ENCODE results near the gene BPIFB2.

The BPIFB2 gene

DNA sequence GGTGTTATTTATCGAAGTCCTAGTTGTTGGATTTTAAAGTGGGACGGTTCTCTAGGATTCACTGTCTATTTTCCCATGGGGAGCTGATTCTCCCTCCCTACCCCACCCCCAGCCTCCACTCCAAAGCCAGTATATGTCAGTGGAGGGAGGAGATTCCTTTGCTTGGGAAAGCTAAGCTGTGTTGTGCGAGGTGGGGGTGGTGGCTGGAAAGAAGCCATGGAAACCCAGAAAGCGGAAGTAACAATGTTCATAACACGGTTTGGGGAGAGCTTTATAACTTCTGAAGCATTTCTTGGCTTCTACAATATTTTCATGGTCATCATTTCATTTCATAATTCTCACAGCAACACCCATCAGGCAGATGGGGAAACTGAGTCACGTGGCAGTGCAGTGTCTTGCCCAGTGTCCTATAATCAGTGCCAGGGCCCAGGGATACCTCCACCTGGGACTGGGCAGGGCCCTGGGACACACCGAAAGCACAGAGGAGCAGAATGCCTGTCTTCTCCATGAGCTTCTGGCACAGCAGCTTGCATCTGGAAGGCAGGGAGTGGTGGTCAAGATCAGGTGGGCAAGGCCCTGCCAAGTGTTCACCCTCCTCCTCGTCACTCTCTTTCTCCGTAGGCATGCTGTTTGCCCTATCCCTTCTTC, 7.8 kb upstream of the BPIFB2 start:
- intact Hi-C loops (cut with DNase I): no loop called here
- no peak for DNase-seq

DNA sequence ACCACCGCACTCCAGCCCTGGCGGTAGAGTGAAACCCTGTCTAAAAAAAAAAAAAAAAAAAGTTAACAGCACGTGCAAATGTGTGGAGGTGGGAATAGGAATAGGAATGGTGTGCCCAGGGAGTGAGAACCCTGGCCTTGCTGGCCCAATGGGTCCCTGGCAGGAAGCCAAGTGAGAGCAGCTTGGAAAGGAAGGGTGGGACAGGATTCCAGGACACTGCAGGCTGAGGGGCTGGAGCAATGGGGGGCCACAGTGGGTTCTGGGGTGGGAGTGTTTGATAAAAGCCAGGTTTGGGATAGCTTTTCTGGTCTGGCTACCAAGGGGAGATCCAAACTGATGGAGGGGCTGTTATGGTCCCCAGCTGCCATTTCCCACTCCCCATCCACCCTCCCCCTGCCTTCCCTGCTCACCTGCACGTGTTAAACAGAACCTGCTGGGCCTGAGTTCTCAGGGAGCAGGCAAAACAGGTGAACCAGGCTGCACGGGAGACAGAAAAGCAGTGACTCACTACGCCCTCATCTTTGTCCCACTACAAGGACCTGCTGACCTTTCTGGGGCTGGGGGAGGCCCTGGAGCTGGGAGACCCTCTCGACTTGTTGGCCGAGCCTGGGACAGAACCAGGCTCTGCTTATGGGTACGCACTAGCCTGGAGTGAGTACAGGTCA, 6.6 kb upstream of the BPIFB2 start:
- DNase-seq: no peak

DNA sequence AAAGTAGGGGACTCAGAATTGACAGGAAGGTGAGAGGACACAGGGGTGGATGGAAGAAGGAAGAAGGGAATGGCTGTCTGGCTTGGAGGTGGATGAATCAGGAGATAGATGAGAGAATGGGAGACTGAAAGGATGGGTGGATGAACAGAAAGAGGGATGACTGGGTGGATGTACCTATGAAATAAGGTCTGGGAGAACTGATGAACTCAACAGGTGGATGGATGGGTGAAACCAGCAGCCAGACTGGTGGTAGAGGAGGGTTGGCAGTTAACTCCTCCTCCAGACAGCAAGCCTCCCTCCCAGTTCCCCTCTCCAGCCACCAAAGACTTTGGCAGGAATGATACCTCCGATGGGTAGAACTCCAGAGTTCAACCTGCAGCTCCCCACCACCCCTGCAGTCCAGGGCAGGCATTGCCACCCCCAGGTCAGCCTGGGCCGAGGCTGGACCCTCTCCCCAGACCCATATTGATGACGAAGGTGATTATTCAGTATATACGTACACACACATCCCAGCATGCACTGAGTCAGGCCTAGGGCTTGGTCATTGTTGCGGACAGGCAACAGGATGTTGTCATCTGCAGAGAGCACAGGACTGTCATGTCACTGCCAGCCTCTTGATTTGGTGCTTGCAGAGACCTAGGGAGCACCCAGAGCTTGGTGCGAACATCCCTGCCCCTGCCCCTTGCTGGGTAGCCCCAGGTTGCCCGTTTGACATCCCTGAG, 5.3 kb upstream of the BPIFB2 start:
- intact Hi-C loops (cut with DNase I): no loop called here
- no peak for DNase-seq

More for the DNA sequence above, 6.6 kb upstream of the BPIFB2 start:
- intact Hi-C loops (cut with DNase I): no loop called here

DNA sequence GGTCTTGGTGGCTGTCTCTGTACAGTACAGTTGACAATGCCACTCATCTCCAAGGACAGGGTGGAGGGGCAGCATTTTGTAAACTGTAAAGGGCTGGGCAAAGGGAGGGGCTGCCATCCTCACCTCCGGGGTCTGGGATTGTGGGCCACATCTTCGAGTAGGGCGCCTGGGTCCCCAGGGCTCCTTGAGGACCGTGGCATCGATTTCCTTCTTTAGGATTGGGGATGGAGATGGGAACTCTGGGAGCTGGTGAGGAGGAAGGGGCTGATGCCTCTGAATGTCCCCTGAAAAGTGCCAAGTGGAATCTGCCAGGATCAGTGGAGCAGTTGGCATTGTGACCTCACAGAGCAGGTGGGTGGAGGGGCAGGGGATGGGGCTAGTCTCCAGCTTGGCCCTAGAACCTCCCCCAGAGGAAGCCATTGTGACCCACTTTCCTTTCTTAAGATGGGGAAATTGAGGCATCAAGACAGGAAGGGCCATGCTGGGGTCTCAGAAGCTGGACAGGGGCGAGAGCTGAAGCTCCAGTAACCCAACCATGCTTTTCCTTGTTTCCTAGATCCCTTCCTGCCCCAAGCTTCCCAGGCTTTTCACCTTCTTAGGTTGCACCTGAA, 3.3 kb upstream of the BPIFB2 start, which contains the start of gene SUN5:
SUN5 (minus strand) TSS at position 293 of the 611 bp plus-strand sequence; CDS start at position 200, 93 bp downstream.
- intact Hi-C loops (cut with DNase I): no loop called here
- no peak for DNase-seq

DNA sequence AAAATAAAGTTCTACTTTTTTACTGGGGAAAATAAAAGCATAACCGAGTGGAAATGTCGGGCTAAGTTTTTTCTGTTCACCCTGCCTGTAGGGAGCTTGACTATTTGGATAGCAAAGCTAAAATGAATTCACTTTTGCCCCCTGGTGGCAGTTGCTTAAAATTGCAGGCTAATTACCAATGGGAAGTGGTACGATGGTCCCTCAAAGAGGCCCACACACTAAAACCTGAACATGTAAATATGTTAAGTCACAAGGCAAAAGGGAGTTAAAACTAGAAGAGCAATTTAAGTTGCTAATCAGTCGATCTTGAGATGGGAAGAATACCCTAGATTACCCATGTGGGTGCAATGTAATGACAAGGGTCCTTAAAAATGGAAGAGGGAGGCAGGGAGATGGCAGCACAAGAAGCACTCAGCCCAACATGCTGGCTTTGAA, 2.4 kb upstream of the BPIFB2 start:
- no peak for DNase-seq
- intact Hi-C loops (cut with DNase I): no loop called here

DNA sequence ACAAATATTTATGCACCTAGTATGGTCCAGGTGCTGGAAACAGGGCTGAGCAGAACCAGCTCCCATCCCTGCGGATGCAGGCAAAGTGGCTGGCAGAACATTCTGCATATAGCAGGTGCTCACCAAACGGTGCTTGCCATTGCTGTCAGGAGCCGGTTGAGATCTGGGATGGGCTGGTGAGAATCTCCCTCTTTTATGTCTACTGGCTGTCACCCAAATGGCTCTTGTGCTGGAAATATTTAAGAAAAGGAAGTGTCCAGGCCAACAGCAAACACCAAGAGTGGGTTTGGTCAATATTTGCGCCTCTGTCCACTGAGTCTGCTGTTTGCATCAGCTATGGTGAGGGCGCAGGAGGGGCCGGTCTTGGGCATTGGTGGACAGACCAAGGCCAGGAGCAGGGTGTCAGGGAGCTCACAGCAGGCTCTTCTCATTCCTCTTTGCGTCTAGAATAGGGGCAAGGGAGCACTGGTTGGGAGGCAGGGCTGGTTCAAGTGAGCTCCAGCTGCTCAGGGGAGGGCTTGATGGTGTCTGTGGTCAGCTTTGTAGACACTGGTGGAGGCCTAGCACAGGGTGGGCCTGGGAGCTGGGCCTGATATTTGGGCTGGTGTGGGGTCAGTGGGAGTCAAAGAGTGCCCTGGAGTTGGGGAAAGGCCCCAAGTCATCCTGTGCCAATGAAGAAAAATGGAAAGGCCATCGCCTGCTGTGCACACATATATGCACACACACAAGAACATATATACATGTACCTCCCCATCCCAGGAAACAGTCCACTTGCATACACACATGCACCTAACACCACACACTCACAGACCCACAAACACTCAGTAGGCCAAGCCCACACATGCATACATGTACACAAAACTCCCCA, 1.4 kb upstream of the BPIFB2 start:
- DNase-seq: no peak
- intact Hi-C loops (cut with DNase I): no loop called here

DNA sequence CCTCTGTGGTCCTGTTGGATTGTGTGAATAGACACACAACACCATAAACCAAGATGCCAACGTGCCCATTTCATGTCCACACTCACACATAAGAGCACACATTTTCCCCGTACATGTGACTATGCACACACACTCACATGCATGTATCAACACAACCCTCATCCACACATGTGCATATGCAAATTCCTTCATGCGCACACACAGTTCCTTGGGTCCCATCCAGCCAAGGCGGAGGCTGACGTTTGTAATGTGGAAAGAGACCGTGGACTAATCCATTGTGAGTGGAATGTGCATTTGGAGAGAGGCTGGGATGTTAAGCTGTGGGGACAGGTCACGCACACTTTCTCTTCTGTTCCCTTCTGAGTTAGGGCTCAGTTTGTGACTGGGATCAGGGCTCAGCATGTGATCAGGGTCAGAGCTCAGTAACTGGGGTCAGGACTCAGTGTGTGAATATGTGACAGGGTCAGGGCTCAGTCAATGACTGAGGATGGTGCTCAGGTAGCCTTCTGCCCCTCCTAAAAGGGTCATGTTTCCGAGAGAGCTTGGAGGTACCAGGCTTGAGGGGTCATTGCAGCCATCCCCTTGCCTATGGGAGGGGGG, 628 bp upstream of the BPIFB2 start:
- no peak for DNase-seq
- intact Hi-C loops (cut with DNase I): no loop called here

DNA sequence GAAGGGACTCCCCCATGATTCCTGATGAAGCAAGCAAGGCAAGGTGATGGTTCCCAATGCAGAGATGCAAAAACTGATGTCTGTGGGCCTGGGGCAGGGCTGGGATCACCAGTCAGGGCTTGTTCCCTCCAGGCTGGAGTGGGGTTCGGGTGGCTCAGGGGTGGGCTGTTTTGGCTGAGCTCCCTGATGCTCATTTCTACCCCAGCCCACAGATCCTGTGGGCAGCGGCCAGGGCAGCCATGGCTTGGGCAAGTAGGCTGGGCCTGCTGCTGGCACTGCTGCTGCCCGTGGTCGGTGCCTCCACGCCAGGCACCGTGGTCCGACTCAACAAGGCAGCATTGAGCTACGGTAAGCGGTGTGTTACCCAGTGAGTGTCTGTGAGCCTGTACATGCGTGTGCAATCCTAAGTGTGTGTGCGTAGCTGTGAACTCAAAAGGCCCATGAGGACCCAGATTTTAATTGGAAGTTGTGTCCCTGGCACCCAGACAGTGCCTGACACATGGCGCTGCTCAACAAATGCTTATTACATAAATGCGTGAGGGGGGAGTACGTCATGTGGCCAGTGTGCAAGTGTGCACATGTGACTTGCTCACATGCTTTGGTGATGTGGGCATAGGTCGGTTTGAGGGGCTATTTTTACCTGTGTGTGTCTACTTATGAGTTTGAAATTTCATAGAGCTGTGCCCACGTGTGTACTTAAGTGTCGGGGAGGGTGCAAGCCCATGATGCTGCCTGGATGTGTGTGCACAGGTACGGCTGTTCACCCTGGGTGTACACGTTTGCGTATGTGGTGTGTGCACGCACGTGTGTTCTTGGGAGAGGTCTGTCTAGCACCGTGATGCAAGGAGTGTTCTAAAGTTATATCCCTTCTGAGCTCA, 1.1 kb downstream of the BPIFB2 start:
- no peak for DNase-seq

DNA sequence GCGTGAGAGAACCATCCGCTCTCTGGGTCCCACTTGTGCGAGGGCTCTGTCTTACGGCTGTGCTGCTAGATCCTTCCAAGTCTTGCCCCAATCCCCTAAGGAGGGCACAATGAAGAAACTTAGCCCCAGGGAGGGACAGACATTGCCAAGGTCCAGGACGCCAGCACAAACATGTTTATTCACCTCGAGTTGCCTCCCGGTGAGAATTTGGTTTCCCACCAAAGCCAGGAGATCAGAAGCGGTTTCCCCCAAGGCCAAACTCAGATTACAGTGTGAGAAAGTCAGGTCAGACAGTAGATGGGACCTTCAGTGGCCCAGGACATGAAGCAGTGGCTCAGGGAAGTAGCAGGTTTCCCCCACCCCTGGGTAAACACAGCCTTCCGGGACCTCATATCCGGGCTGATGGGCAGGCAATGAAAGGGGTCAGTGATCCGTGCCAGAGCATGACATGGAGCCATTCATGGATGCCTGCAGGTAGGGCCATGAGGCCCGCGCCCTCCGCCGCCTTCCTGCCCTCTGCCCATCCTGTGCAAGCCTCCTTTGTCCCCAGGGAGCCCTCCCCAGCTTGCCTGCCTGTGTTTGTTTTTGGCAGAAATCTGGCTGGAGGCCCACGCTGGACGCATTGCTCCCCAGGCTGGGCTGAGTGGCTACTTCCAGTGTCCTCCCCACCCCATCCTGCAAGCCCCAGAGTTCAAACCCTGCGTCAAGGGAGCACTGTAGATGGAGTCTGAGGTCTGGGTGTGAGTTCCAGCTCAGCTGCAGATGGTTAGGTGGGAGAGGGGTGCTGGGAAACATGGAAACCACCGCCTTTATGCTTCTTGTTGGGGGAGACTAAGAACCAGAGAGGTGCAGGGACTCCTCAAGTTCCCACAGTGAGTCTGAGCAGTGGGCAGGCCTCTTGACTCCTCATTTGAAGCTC, 2.0 kb downstream of the BPIFB2 start:
- intact Hi-C loops (cut with DNase I): no loop called here
- peak in 3 of 42 donors; percentile 11 to 27 (median 15) for DNase-seq

More for the DNA sequence above, 1.1 kb downstream of the BPIFB2 start:
- intact Hi-C loops (cut with DNase I): no loop called here

DNA sequence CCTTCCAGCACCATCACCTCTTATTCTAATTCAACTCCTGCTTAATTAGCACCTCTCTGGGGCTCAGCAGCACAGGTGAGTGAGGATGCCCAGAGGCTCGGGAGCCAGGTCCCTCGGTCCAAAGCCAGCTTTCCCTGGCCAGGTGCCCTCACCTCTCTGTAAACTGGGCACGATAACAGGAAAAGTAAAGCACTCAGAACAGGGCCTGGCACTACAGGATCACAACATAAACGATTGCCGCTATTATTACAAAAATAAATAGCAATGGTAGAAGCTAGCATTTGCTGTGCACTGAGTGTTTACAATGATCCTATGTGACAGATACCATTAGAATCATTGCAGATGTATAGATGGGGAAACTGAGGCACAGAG, 2.6 kb downstream of the BPIFB2 start:
- no peak for DNase-seq
- intact Hi-C loops (cut with DNase I): no loop called here

DNA sequence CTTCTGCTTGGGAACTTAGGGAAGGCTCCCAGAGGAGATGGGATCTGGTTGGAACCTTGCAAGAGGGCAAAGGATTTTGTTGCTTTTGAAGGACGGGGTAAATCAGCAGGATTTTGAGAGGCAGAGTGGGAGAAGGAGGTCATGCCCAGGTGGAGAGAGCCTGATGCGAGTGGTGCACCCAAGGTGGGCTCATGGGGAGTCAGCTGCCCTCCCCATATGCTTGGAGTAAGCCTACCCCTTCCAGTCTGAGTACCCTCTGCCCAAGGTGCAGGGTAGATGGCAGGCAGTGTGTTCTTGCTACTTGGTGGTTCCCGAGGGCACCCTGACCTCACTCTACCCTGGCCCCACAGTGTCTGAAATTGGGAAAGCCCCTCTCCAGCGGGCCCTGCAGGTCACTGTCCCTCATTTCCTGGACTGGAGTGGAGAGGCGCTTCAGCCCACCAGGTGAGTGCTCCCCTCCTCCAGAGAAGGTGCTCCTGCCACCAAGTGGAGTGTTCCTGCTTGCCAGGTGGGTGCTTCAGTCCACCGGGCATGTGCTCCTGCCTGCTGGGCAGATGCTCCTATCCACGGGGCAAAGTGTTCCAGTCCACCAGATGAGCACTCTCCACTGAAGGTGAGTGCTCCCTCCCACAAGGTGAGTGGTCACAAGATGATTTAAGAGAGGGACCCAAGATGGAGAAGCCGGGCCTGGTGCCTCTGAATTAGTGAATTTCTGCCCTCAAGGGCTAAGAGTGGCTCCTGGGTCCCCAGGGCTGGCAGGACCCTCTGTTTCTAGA, 3.4 kb downstream of the BPIFB2 start:
- no peak for DNase-seq
- intact Hi-C loops (cut with DNase I): no loop called here

DNA sequence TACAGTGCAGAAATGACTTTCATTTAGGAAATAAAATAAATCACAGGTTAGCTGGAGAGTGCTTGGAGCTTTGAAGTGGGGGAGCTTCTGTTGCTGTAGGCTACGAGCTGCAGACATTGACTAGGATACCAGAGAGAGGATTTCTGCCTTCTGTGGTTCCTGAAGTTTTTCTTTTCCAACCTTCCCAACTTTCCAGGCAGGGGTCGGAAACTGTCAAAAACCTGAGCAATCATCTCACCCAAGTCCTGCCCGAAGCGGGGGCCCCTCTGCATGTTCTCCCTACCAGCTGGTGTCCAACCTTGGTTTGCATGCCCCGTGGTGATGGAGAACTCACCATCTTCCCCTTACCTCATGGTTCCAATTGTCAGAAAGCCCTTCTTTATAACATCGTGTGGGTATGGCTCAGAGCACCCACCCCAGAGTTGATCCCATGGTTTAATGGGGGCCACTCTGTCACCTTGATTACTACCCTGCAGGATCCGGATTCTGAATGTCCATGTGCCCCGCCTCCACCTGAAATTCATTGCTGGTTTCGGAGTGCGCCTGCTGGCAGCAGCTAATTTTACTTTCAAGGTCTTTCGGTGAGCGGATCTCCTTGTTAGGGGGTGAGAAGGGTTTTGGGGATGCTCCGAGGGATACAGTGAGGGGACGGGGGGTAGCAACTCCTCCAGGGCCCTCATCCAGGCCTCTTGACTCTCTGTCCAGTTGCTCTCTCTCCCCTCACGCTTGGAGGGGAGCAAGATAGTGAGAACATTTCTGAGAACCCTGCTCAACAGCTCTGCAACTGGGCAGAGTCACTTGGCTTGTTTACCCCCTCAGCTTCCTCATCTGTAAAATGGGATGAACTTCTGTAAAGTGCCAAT, 5.1 kb downstream of the BPIFB2 start:
- no peak for DNase-seq
- intact Hi-C loops (cut with DNase I): no loop called here

DNA sequence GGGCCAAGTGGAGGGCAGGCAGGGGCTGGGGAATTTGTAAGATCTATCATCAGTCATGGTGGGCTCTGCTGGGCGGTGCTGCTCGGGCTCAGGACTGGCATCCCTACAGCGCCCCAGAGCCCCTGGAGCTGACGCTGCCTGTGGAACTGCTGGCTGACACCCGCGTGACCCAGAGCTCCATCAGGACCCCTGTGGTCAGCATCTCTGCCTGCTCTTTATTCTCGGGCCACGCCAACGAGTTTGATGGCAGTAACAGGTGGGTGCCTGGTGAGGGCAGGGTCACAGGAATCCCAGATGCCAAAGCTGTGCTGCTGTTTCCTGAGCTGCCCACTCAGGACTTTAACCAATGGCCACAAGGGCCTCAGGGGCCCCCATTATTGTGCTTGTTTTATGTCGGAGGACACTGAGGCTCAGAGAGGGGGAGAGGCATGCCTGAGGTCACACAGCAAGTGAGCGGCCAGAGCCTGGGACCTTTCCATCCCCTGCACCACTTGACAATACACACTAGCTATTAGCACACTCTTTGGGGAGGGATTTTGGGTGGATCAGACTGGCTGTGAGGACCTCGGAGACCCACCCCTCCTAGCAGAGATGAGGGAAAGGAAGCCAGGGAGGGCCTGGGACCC, 6.3 kb downstream of the BPIFB2 start:
- intact Hi-C loops (cut with DNase I): no loop called here
- no peak for DNase-seq

DNA sequence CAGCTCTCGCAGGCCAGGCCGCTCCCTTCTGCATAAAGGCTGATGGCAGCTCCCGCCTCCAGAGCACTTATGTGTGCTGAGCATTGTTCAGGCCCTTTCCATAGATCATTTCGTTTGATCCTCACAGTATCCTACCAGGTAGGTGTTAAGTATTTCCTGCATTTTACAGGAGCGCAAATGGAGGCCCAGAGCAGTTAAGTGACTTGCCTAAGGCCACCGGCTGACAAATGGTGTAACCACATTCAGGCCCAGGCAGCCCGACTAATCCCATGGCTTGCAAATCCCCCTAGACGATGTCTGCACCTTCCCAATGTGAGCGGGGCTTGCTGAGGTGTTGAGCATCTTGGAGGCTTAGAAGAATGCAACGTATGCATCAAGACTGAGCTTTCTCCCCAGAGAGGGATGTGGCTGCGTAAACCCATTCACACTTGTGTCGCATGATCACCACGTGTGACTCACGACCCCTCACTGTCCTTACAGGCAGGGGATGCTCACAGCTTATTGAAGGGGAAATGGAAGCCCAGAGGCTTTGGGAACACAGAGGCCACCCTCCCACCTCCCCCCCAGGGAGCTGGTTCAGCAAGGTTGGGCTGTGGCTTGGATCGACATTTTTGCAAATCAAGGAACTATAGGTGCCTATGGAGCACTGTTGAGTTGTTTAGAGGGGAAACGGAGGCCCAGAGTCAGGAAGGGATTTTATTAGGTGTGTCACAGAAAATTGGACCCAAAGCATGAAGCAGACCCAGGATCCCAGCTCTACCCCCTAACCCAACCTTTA, 7.0 kb downstream of the BPIFB2 start:
- intact Hi-C loops (cut with DNase I): no loop called here
- no peak for DNase-seq
